ENCODE measurements around the gene NT5DC4. TPM values are rescaled to one million over a fixed set of nuclear protein-coding genes. Genes with fewer than 3 reads are reported as not detected.

Gene NT5DC4
- total RNA-seq, 1 experiment from 2014 or later, result not detected

- DNase-seq (ENCODE audit: low read depth), result no peak
Measured at GRCh38 chr2:112723547-112723940, 2.7 kb downstream of the NT5DC4 start.

- DNase-seq (ENCODE audit: low read depth), result no peak
Measured at GRCh38 chr2:112723995-112724394, 3.2 kb downstream of the NT5DC4 start.

- no peak for DNase-seq (ENCODE audit: low read depth)
Measured at GRCh38 chr2:112724591-112725525, 4.0 kb downstream of the NT5DC4 start.

- DNase-seq (ENCODE audit: low read depth), result no peak
Measured at GRCh38 chr2:112725545-112726457, 5.0 kb downstream of the NT5DC4 start.

GRCh38 chr2:112726487-112727190 lies 5.8 kb downstream of the NT5DC4 start:
- peak; percentile 86 for DNase-seq (ENCODE audit: low read depth)

- DNase-seq (ENCODE audit: low read depth), result no peak
Measured at GRCh38 chr2:112727276-112728028, 6.6 kb downstream of the NT5DC4 start.

- DNase-seq (ENCODE audit: low read depth), result no peak
Measured at GRCh38 chr2:112728029-112728362, 7.2 kb downstream of the NT5DC4 start.

- no peak for DNase-seq (ENCODE audit: low read depth)
Measured at GRCh38 chr2:112728378-112729175, 7.8 kb downstream of the NT5DC4 start.

GRCh38 chr2:112730216-112730615 lies 9.4 kb downstream of the NT5DC4 start:
- no peak for DNase-seq (ENCODE audit: low read depth)

- DNase-seq (ENCODE audit: low read depth), result no peak
Measured at GRCh38 chr2:112730791-112731190, 10.0 kb downstream of the NT5DC4 start.

- DNase-seq (ENCODE audit: low read depth), result no peak
Measured at GRCh38 chr2:112731479-112731878, 10.7 kb downstream of the NT5DC4 start.

GRCh38 chr2:112733456-112733855 lies 12.6 kb downstream of the NT5DC4 start:
- DNase-seq (ENCODE audit: low read depth), result no peak

- DNase-seq (ENCODE audit: low read depth), result no peak
Measured at GRCh38 chr2:112733871-112734270, 13.1 kb downstream of the NT5DC4 start.

- no peak for DNase-seq (ENCODE audit: low read depth)
Measured at GRCh38 chr2:112737542-112738232, 16.9 kb downstream of the NT5DC4 start.

GRCh38 chr2:112740527-112740926 lies 19.7 kb downstream of the NT5DC4 start:
- DNase-seq (ENCODE audit: low read depth), result no peak

- DNase-seq (ENCODE audit: low read depth), result peak; percentile 70
Measured at GRCh38 chr2:112749755-112750559, 29.1 kb downstream of the NT5DC4 start.

- no peak for DNase-seq (ENCODE audit: low read depth)
Measured at GRCh38 chr2:112750560-112750843, 29.7 kb downstream of the NT5DC4 start.

- no peak for DNase-seq (ENCODE audit: low read depth)
Measured at GRCh38 chr2:112751451-112752197, 30.8 kb downstream of the NT5DC4 start.
